ENCODE measurements around the gene ATP8A2.

DNA sequence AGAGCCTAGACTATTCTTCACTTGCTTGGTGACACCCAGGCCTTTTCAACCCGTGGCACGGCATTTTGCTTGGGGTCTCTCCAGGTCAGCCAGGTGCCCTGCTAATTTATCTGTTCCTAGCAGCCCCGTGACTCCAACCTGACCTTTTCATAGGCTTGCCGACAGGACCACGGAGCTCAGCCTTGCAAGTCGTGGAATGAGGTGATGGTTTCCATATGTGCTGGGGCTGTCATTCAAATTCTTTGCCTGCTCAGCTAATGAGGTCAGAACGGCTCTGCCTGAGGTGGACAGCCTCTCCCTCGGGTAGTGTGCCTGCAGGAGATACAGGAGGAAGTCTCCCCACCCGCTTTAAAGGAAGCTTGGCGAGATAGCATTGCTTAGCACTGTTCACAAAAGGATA lies 619.0 kb downstream of the ATP8A2 start:
- TF ChIP-seq, protein P1, sequence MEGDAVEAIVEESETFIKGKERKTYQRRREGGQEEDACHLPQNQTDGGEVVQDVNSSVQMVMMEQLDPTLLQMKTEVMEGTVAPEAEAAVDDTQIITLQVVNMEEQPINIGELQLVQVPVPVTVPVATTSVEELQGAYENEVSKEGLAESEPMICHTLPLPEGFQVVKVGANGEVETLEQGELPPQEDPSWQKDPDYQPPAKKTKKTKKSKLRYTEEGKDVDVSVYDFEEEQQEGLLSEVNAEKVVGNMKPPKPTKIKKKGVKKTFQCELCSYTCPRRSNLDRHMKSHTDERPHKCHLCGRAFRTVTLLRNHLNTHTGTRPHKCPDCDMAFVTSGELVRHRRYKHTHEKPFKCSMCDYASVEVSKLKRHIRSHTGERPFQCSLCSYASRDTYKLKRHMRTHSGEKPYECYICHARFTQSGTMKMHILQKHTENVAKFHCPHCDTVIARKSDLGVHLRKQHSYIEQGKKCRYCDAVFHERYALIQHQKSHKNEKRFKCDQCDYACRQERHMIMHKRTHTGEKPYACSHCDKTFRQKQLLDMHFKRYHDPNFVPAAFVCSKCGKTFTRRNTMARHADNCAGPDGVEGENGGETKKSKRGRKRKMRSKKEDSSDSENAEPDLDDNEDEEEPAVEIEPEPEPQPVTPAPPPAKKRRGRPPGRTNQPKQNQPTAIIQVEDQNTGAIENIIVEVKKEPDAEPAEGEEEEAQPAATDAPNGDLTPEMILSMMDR (IDR thresholded peaks at IDR 0.05): no peak
- no peak for TF ChIP-seq POLR2A (IDR thresholded peaks at IDR 0.05)
